ENCODE results near the gene FLVCR2. TPM values are rescaled to one million over a fixed set of nuclear protein-coding genes. Genes with fewer than 3 reads are reported as not detected.

Gene FLVCR2
- total RNA-seq, 1 donor from 2014 or later, result 0.79 TPM

GRCh38 chr14:75551021-75551420 lies 27.4 kb upstream of the FLVCR2 start:
- H3K27me3 ChIP-seq (ENCODE audit: control insufficient read depth, insufficient read depth, low read length), result no peaks in the 10 kb centered on the region
- FAIRE-seq, result no peak
- no peak overlapping the region for H3K4me3 ChIP-seq (ENCODE audit: low read depth, low read length)
- TF ChIP-seq CTCF (IDR thresholded peaks at IDR 0.05; ENCODE audit: insufficient read depth, low read length, severe bottlenecking), result no peak
- no peaks in the 10 kb centered on the region for H3K36me3 ChIP-seq (ENCODE audit: control insufficient read depth, insufficient read depth, low read length)
- no peak for DNase-seq (ENCODE audit: low read depth)

GRCh38 chr14:75553157-75553556 lies 25.3 kb upstream of the FLVCR2 start:
- no peak for TF ChIP-seq CTCF (IDR thresholded peaks at IDR 0.05; ENCODE audit: insufficient read depth, low read length, severe bottlenecking)
- H3K4me3 ChIP-seq (ENCODE audit: low read depth, low read length), result no peak overlapping the region
- no peaks in the 10 kb centered on the region for H3K27me3 ChIP-seq (ENCODE audit: control insufficient read depth, insufficient read depth, low read length)
- DNase-seq (ENCODE audit: low read depth) (no peak), FAIRE-seq (no peak)
- no peaks in the 10 kb centered on the region for H3K36me3 ChIP-seq (ENCODE audit: control insufficient read depth, insufficient read depth, low read length)

- DNase-seq (ENCODE audit: low read depth) (no peak), FAIRE-seq (no peak)
- H3K4me3 ChIP-seq (ENCODE audit: low read depth, low read length), result no peak overlapping the region
- H3K27me3 ChIP-seq (ENCODE audit: control insufficient read depth, insufficient read depth, low read length), result no peaks in the 10 kb centered on the region
- no peak for TF ChIP-seq CTCF (IDR thresholded peaks at IDR 0.05; ENCODE audit: insufficient read depth, low read length, severe bottlenecking)
- H3K36me3 ChIP-seq (ENCODE audit: control insufficient read depth, insufficient read depth, low read length), result no peaks in the 10 kb centered on the region
These were observed 24.6 kb upstream of the FLVCR2 start for GRCh38 chr14:75553761-75554364.

GRCh38 chr14:75554482-75554881 lies 23.9 kb upstream of the FLVCR2 start:
- H3K36me3 ChIP-seq (ENCODE audit: control insufficient read depth, insufficient read depth, low read length), result no peaks in the 10 kb centered on the region
- H3K27me3 ChIP-seq (ENCODE audit: control insufficient read depth, insufficient read depth, low read length), result no peaks in the 10 kb centered on the region
- no peak overlapping the region for H3K4me3 ChIP-seq (ENCODE audit: low read depth, low read length)
- FAIRE-seq, result no peak
- DNase-seq (ENCODE audit: low read depth), result peak; percentile 94
- no peak for TF ChIP-seq CTCF (IDR thresholded peaks at IDR 0.05; ENCODE audit: insufficient read depth, low read length, severe bottlenecking)

- TF ChIP-seq CTCF (IDR thresholded peaks at IDR 0.05; ENCODE audit: insufficient read depth, low read length, severe bottlenecking), result no peak
These were observed 20.0 kb upstream of the FLVCR2 start for GRCh38 chr14:75558440-75558839.

GRCh38 chr14:75559045-75559444 lies 19.4 kb upstream of the FLVCR2 start:
- Histone ChIP-seq H3K36me3 (ENCODE audit: control insufficient read depth, insufficient read depth, low read length) (no peaks in the 10 kb centered on the region), H3K27me3 (ENCODE audit: control insufficient read depth, insufficient read depth, low read length) (no peaks in the 10 kb centered on the region), H3K4me3 (ENCODE audit: low read depth, low read length) (no peak overlapping the region)
- FAIRE-seq, result no peak
- no peak for DNase-seq (ENCODE audit: low read depth)
- TF ChIP-seq CTCF (IDR thresholded peaks at IDR 0.05; ENCODE audit: insufficient read depth, low read length, severe bottlenecking), result no peak

More at GRCh38 chr14:75558440-75558839, 20.0 kb upstream of the FLVCR2 start:
- DNase-seq (ENCODE audit: low read depth) (no peak), FAIRE-seq (no peak)
- H3K27me3 ChIP-seq (ENCODE audit: control insufficient read depth, insufficient read depth, low read length), result no peaks in the 10 kb centered on the region
- no peak overlapping the region for H3K4me3 ChIP-seq (ENCODE audit: low read depth, low read length)
- H3K36me3 ChIP-seq (ENCODE audit: control insufficient read depth, insufficient read depth, low read length), result no peaks in the 10 kb centered on the region

Measured in bronchial epithelial cell (primary cell).